Muscle layer of duodenum (tissue), 2 donors: ENCODE measurements around the gene PRKAR1A.

Source experiments
- H3K27ac ChIP-seq: one replicate; pipeline ENCODE4 v1.7.0; 2013; ENCODE audit warnings: mild to moderate bottlenecking, low read length
- H3K27me3 ChIP-seq: one replicate; pipeline ENCODE4 v1.7.0; 2013; ENCODE audit warnings: low read depth, mild to moderate bottlenecking, control low read depth, low read length
- H3K36me3 ChIP-seq, 2 donors: one replicate each; pipeline ENCODE4 v1.7.0; 2013; ENCODE audit warnings: low read length in 2 of 2, control low read depth in 1 of 2, mild to moderate bottlenecking in 1 of 2; ENCODE audit not compliant: insufficient read depth in 2 of 2, control insufficient read depth in 1 of 2
- H3K4me1 ChIP-seq, 2 donors: one replicate each; pipeline ENCODE4 v1.7.0; 2013; ENCODE audit warnings: low read length in 2 of 2, mild to moderate bottlenecking in 2 of 2, control low read depth in 1 of 2, moderate library complexity in 1 of 2; ENCODE audit not compliant: insufficient read depth in 2 of 2, control insufficient read depth in 1 of 2
- H3K4me3 ChIP-seq, 2 donors: one replicate each; pipeline ENCODE4 v1.7.0; 2013; ENCODE audit warnings: low read length in 2 of 2, low read depth in 1 of 2, mild to moderate bottlenecking in 1 of 2
- H3K9me3 ChIP-seq, 2 donors: one replicate each; pipeline ENCODE4 v1.7.0; 2013; ENCODE audit warnings: low read length in 2 of 2, control low read depth in 1 of 2, mild to moderate bottlenecking in 1 of 2; ENCODE audit not compliant: control insufficient read depth in 1 of 2
- donor health status: healthy.

Gene PRKAR1A

GRCh38 chr17:68512247-68512959 lies at the start of gene PRKAR1A:
PRKAR1A (plus strand) TSS chr17:68512430; CDS start chr17:68515400, 2,970 bp downstream.
- peak within 1 kb of the TSS; percentile 78 to 96 for H3K4me3 ChIP-seq
- peaks cover 10 to 29% of the 10 kb centered on the region in 2 donors for H3K36me3 ChIP-seq
- H3K27me3 ChIP-seq = no peaks in the 10 kb centered on the region
- no peaks in the 10 kb centered on the region for H3K9me3 ChIP-seq
- H3K4me1 ChIP-seq = peaks cover 0 to 17% of the 10 kb centered on the region in 2 donors
- H3K27ac ChIP-seq = peak within 1 kb of the TSS; percentile 99

- no peaks in the 10 kb centered on the region for H3K9me3 ChIP-seq
- H3K27me3 ChIP-seq = no peaks in the 10 kb centered on the region
- H3K27ac ChIP-seq = no peak overlapping the region
- H3K4me1 ChIP-seq = peaks cover 0 to under 1% of the 10 kb centered on the region in 2 donors
- H3K4me3 ChIP-seq = no peak overlapping the region
- no peaks in the 10 kb centered on the region for H3K36me3 ChIP-seq
Observed at GRCh38 chr17:68463211-68464019, 48.8 kb upstream of the PRKAR1A start.

- no peaks in the 10 kb centered on the region for H3K36me3 ChIP-seq
- H3K4me1 ChIP-seq = no peaks in the 10 kb centered on the region
- H3K27ac ChIP-seq = no peak overlapping the region
- H3K9me3 ChIP-seq = peaks cover 0 to 3% of the 10 kb centered on the region in 2 donors
- no peaks in the 10 kb centered on the region for H3K27me3 ChIP-seq
- no peak overlapping the region for H3K4me3 ChIP-seq
Observed at GRCh38 chr17:68468334-68468733, 43.9 kb upstream of the PRKAR1A start.

- Histone ChIP-seq H3K27me3 (no peaks in the 10 kb centered on the region), H3K36me3 (no peaks in the 10 kb centered on the region), H3K9me3 (peaks cover 0 to 3% of the 10 kb centered on the region in 2 donors), H3K4me1 (no peaks in the 10 kb centered on the region), H3K27ac (no peak overlapping the region), H3K4me3 (no peak overlapping the region)
Observed at GRCh38 chr17:68468788-68469187, 43.4 kb upstream of the PRKAR1A start.

GRCh38 chr17:68470961-68471360 lies 41.3 kb upstream of the PRKAR1A start:
- Histone ChIP-seq H3K27me3 (no peaks in the 10 kb centered on the region), H3K27ac (no peak overlapping the region), H3K9me3 (peaks cover 0 to 3% of the 10 kb centered on the region in 2 donors), H3K36me3 (no peaks in the 10 kb centered on the region), H3K4me1 (no peaks in the 10 kb centered on the region), H3K4me3 (no peak overlapping the region)

GRCh38 chr17:68480885-68481284 lies 31.3 kb upstream of the PRKAR1A start:
- Histone ChIP-seq H3K27me3 (no peaks in the 10 kb centered on the region), H3K36me3 (no peaks in the 10 kb centered on the region), H3K9me3 (no peaks in the 10 kb centered on the region), H3K27ac (no peak overlapping the region), H3K4me1 (no peaks in the 10 kb centered on the region), H3K4me3 (no peak overlapping the region)

GRCh38 chr17:68482576-68483041 lies 29.6 kb upstream of the PRKAR1A start:
- H3K27me3 ChIP-seq = no peaks in the 10 kb centered on the region
- no peaks in the 10 kb centered on the region for H3K9me3 ChIP-seq
- no peak overlapping the region for H3K4me3 ChIP-seq
- no peak overlapping the region for H3K27ac ChIP-seq
- H3K36me3 ChIP-seq = no peaks in the 10 kb centered on the region
- no peaks in the 10 kb centered on the region for H3K4me1 ChIP-seq

- H3K4me1 ChIP-seq = no peaks in the 10 kb centered on the region
- no peaks in the 10 kb centered on the region for H3K9me3 ChIP-seq
- H3K27me3 ChIP-seq = no peaks in the 10 kb centered on the region
- H3K4me3 ChIP-seq = no peak overlapping the region
- H3K27ac ChIP-seq = no peak overlapping the region
- H3K36me3 ChIP-seq = no peaks in the 10 kb centered on the region
Observed at GRCh38 chr17:68484458-68484857, 27.8 kb upstream of the PRKAR1A start.

- Histone ChIP-seq H3K4me3 (no peak overlapping the region), H3K9me3 (no peaks in the 10 kb centered on the region), H3K27ac (no peak overlapping the region), H3K4me1 (no peaks in the 10 kb centered on the region), H3K36me3 (no peaks in the 10 kb centered on the region), H3K27me3 (no peaks in the 10 kb centered on the region)
Observed at GRCh38 chr17:68489919-68490318, 22.3 kb upstream of the PRKAR1A start.

- Histone ChIP-seq H3K4me1 (no peaks in the 10 kb centered on the region), H3K27ac (no peak overlapping the region), H3K4me3 (no peak overlapping the region)
Observed at GRCh38 chr17:68491381-68492231, 20.6 kb upstream of the PRKAR1A start.

More at GRCh38 chr17:68491381-68492231, 20.6 kb upstream of the PRKAR1A start:
- no peaks in the 10 kb centered on the region for H3K36me3 ChIP-seq
- no peaks in the 10 kb centered on the region for H3K27me3 ChIP-seq
- no peaks in the 10 kb centered on the region for H3K9me3 ChIP-seq
